H1 (cell line): ENCODE data around the gene S100A13. TPM values are rescaled to one million over a fixed set of nuclear protein-coding genes. Genes with fewer than 3 reads are reported as not detected.

ENCODE experiments used
- CTCF ChIA-PET: fragments of 300-600 bp; sonication (Branson Sonifier 250); formaldehyde crosslinking; loops from one replicate; lab custom pipeline; 2021; ENCODE audit not compliant: partially characterized antibody; lab: Charles Lee
- POLR2A ChIA-PET: fragments of 300-600 bp; sonication (Branson Sonifier 250); formaldehyde crosslinking; loops from one replicate; lab custom pipeline; 2021; ENCODE audit warnings: inconsistent platforms; ENCODE audit not compliant: partially characterized antibody; lab: Charles Lee
- DNase-seq, 2 experiments: peaks; one replicate each; pipeline versions ENCODE4 v3.0.0 to v3.0.0-alpha.2; 2010 to 2022; ENCODE audit warnings: low spot score in 2 of 2, low read depth in 1 of 2, mixed read lengths in 1 of 2
- FAIRE-seq: peaks from 2 replicates; lab custom pipeline; 2011; peaks lifted over from hg19 to GRCh38; lab: Jason Lieb, UNC
- H2AFZ ChIP-seq: 2 replicates; pipeline ENCODE4 v1.8.1; 2012; ENCODE audit warnings: low read length, inconsistent platforms
- H2AK5ac ChIP-seq: 2 replicates; pipeline ENCODE4 v1.6.1; 2013; ENCODE audit warnings: low read depth, low read length
- H2BK120ac ChIP-seq: replicated peaks from 2 replicates; pipeline ENCODE3; 2013; ENCODE audit warnings: low read depth, low read length, inconsistent platforms
- H2BK12ac ChIP-seq: 2 replicates; pipeline ENCODE4 v1.6.1; 2013; ENCODE audit warnings: low read depth, low read length
- H2BK15ac ChIP-seq: 2 replicates; pipeline ENCODE4 v1.6.1; 2013; ENCODE audit warnings: low read length
- H2BK20ac ChIP-seq: 2 replicates; pipeline ENCODE4 v1.6.1; 2013; ENCODE audit warnings: low read length
- H2BK5ac ChIP-seq: 2 replicates; pipeline ENCODE4 v1.6.1; 2013; ENCODE audit warnings: low read depth, low read length
- H3K14ac ChIP-seq: 2 replicates; pipeline ENCODE4 v1.6.1; 2013; ENCODE audit warnings: inconsistent platforms; ENCODE audit not compliant: insufficient read length
- H3K18ac ChIP-seq: 2 replicates; pipeline ENCODE4 v1.6.1; 2013; ENCODE audit warnings: low read length; ENCODE audit errors: extremely low read depth
- H3K23ac ChIP-seq: 2 replicates; pipeline ENCODE4 v1.6.1; 2013; ENCODE audit warnings: inconsistent platforms; ENCODE audit not compliant: insufficient read length
- H3K23me2 ChIP-seq: 2 replicates; pipeline ENCODE4 v1.6.1; 2013; ENCODE audit warnings: low read depth, low read length
- H3K27ac ChIP-seq: 2 replicates; pipeline ENCODE4 v1.6.1; 2011; ENCODE audit warnings: low read depth, low read length, inconsistent platforms
- H3K27me3 ChIP-seq, 4 experiments: replicated peaks in 1 of 4; 1 replicate in 1 of 4; 2 replicates in 3 of 4; pipeline versions ENCODE4 v1.6.1 to v1.8.1; 2011 to 2013; ENCODE audit warnings: low read length in 3 of 4, mild to moderate bottlenecking in 3 of 4, inconsistent platforms in 2 of 4, mixed read lengths in 2 of 4, moderate library complexity in 1 of 4; ENCODE audit not compliant: control insufficient read depth in 3 of 4, insufficient read depth in 3 of 4; ENCODE audit errors: extremely low read depth in 1 of 4
- H3K36me3 ChIP-seq, 4 experiments: 2 replicates each; pipeline versions ENCODE4 v1.6.1 to v1.8.1; 2011 to 2013; ENCODE audit warnings: mild to moderate bottlenecking in 4 of 4, low read length in 3 of 4, moderate library complexity in 2 of 4, control low read depth in 1 of 4, inconsistent platforms in 1 of 4; ENCODE audit not compliant: insufficient read depth in 4 of 4, control insufficient read depth in 2 of 4
- H3K4ac ChIP-seq: replicated peaks from 2 replicates; pipeline ENCODE3; 2013; ENCODE audit warnings: low read length, low read depth, mixed read lengths, inconsistent platforms; ENCODE audit not compliant: insufficient read length
- H3K4me1 ChIP-seq, 4 experiments: replicated peaks in 1 of 4; 1 replicate in 1 of 4; 2 replicates in 3 of 4; pipeline versions ENCODE4 v1.6.1 to v1.8.1; 2011 to 2013; ENCODE audit warnings: low read length in 3 of 4, inconsistent platforms in 2 of 4, mixed read lengths in 1 of 4; ENCODE audit not compliant: insufficient read depth in 4 of 4, control insufficient read depth in 3 of 4
- H3K4me2 ChIP-seq, 2 experiments: 2 replicates each; pipeline versions ENCODE4 v1.6.1 to v1.8.1; 2011 to 2013; ENCODE audit warnings: low read depth in 2 of 2, low read length in 2 of 2, control low read depth in 1 of 2, inconsistent platforms in 1 of 2, mild to moderate bottlenecking in 1 of 2; ENCODE audit not compliant: insufficient read depth in 1 of 2
- H3K4me3 ChIP-seq, 4 experiments: fragments of 200-600, 300-600 bp in 1 of 4; sonication (generic), shearing (Covaris generic), sonication (Bioruptor Twin) in 1 of 4; 2 replicates each; pipeline versions ENCODE4 v1.5.1 to v1.8.1; 2011 to 2016; ENCODE audit warnings: low read length in 4 of 4, low read depth in 3 of 4, control low read depth in 2 of 4, inconsistent platforms in 2 of 4, mild to moderate bottlenecking in 2 of 4, mixed read lengths in 1 of 4, moderate library complexity in 1 of 4; ENCODE audit not compliant: insufficient read depth in 2 of 4; ENCODE audit errors: extremely low read depth in 1 of 4
- H3K56ac ChIP-seq: replicated peaks from 2 replicates; pipeline ENCODE3; 2013; ENCODE audit warnings: low read depth, mild to moderate bottlenecking, mixed read lengths, low read length, inconsistent platforms; ENCODE audit not compliant: insufficient read length
- H3K79me1 ChIP-seq: 2 replicates; pipeline ENCODE4 v1.6.1; 2013; ENCODE audit warnings: low read depth, low read length, control low read depth
- H3K79me2 ChIP-seq, 2 experiments: 2 replicates each; pipeline versions ENCODE4 v1.6.1 to v1.8.1; 2012 to 2013; ENCODE audit warnings: low read length in 2 of 2, mild to moderate bottlenecking in 2 of 2, inconsistent platforms in 1 of 2; ENCODE audit not compliant: insufficient read depth in 2 of 2, control insufficient read depth in 1 of 2
- H3K9ac ChIP-seq, 4 experiments: replicated peaks in 1 of 4; 1 replicate in 1 of 4; 2 replicates in 3 of 4; pipeline versions ENCODE4 v1.6.1 to v1.8.1; 2011 to 2013; ENCODE audit warnings: low read depth in 3 of 4, low read length in 3 of 4, control low read depth in 2 of 4, mild to moderate bottlenecking in 2 of 4, moderate library complexity in 2 of 4, inconsistent platforms in 1 of 4; ENCODE audit errors: extremely low read depth in 1 of 4
- H3K9me3 ChIP-seq, 2 experiments: 2 replicates each; pipeline versions ENCODE4 v1.6.1 to v1.8.1; 2012 to 2013; ENCODE audit warnings: mild to moderate bottlenecking in 2 of 2, moderate library complexity in 2 of 2, control low read depth in 1 of 2, inconsistent platforms in 1 of 2, low read depth in 1 of 2, low read length in 1 of 2, mixed read lengths in 1 of 2; ENCODE audit not compliant: insufficient read depth in 2 of 2
- H4K20me1 ChIP-seq, 2 experiments: replicated peaks in 1 of 2; 2 replicates each; pipeline versions ENCODE3 to v1.8.1; 2011 to 2013; ENCODE audit warnings: inconsistent platforms in 2 of 2, low read length in 2 of 2, mild to moderate bottlenecking in 1 of 2; ENCODE audit not compliant: insufficient read depth in 2 of 2, control insufficient read depth in 1 of 2
- H4K5ac ChIP-seq: 2 replicates; pipeline ENCODE4 v1.6.1; 2013; ENCODE audit warnings: low read length, low read depth, mixed read lengths, inconsistent platforms; ENCODE audit not compliant: insufficient read length
- H4K8ac ChIP-seq: 2 replicates; pipeline ENCODE4 v1.8.0; 2013; ENCODE audit warnings: mild to moderate bottlenecking, moderate library complexity, low read length, inconsistent platforms; ENCODE audit not compliant: insufficient read depth; ENCODE audit errors: extremely low read depth
- H4K91ac ChIP-seq: replicated peaks from 2 replicates; pipeline ENCODE3; 2013; ENCODE audit warnings: low read length, mixed read lengths, inconsistent platforms; ENCODE audit not compliant: insufficient read length
- CTBP2 ChIP-seq: IDR thresholded peaks from 2 replicates; pipeline ENCODE4 v1.7.0; 2011; ENCODE audit warnings: borderline replicate concordance, mild to moderate bottlenecking, moderate library complexity, mixed read lengths, low read length; ENCODE audit not compliant: insufficient read depth, insufficient read length
- JUND ChIP-seq: IDR thresholded peaks from 2 replicates; pipeline ENCODE4 v1.6.1; 2011; ENCODE audit warnings: mild to moderate bottlenecking, improper control_type of control experiment, low read length
- PHF8 ChIP-seq: fragments of 200-600 bp; sonication (generic); conservative IDR thresholded peaks from 2 replicates; pipeline ENCODE4 v1.7.1; 2012; ENCODE audit warnings: low read depth, mild to moderate bottlenecking, inconsistent platforms, low read length, moderate library complexity
- POU5F1 ChIP-seq: IDR thresholded peaks from 2 replicates; pipeline ENCODE4 v1.6.1; 2011; ENCODE audit warnings: low read depth, mild to moderate bottlenecking, low read length, moderate library complexity
- SIX5 ChIP-seq: IDR thresholded peaks from 2 replicates; pipeline ENCODE4 v1.6.1; 2011; ENCODE audit warnings: mild to moderate bottlenecking, low read depth, low read length
- WGBS, 2 experiments: shearing (Covaris generic) in 1 of 2; methylation state at CpG; one replicate each; pipeline versions ENCODE4 v1.1.6 to v1.1.7; 2013 to 2015; ENCODE audit warnings: low lambda C conversion rate in 2 of 2, mixed read lengths in 2 of 2, inconsistent platforms in 1 of 2, low coverage in 1 of 2, missing lambda C conversion rate in 1 of 2; ENCODE audit not compliant: insufficient replicate concordance in 2 of 2, insufficient coverage in 1 of 2, insufficient read length in 1 of 2; ENCODE audit errors: extremely low coverage in 1 of 2, missing lambda C conversion rate in 1 of 2; 5-methylcytosine and 5-hydroxymethylcytosine counted together
- polyA plus RNA-seq, 7 experiments: library from polyadenylated mRNA; depleted of rRNA in 3 of 7; stranded (reverse) in 5 of 7; unstranded in 2 of 7; fragments of >200 nt in 5 of 7; fragments of 200-250 nt in 2 of 7; gene quantifications; 1 replicate in 5 of 7; 2 replicates in 1 of 7; 4 replicates in 1 of 7; pipeline versions ENCODE4 v1.2.1 to v1.2.3, GENCODE V29; 2011 to 2013; ENCODE audit warnings: missing spikeins in 2 of 7, mixed read lengths in 2 of 7
- total RNA-seq: library from RNA; stranded (reverse); fragmentation: NEBNext Ultra II Directional; extraction: Animal tissue kit (Norgen Biotek cat#: 25700); gene quantifications from 2 replicates; pipeline ENCODE4 v1.2.1, GENCODE V29; 2021

The S100A13 gene
- total and polyA plus RNA-seq, 2 of the 8 experiments (the other 6 are each of a cell fraction or from before 2014, with no cell fraction given): 63.6 to 127 TPM

DNA sequence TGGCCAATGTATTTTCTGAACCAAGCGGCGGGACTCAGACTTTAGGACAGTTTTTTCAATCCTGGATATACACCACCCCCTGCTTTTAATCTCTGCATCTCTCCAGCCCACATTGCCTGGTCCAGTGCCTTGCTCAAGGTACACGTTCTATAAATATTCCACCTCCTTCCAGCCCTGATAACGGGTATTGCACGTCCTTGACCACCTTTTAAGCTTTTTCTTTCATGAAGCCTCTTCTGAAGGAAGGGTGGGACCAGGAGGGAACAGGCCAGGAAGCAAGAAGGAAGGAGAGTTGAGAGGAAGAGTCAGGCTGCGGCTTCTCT, 17.8 kb downstream of the S100A13 start:
- H3K9ac ChIP-seq: no peak overlapping the region
- no peak overlapping the region for H4K5ac ChIP-seq

More for the DNA sequence above, 17.8 kb downstream of the S100A13 start:
- Histone ChIP-seq H3K56ac (no peak overlapping the region), H4K20me1 (no peaks in the 10 kb centered on the region), H2AFZ (no peak overlapping the region), H3K27ac (no peak overlapping the region), H3K23me2 (peaks cover 3% of the 10 kb centered on the region; the same call in 1 of the 2 replicates), H2BK5ac (no peak overlapping the region; the same call in 1 of the 2 replicates), H2BK20ac (no peak overlapping the region), H2BK12ac (peak overlapping the region; percentile 92; the same call in 1 of the 2 replicates), H2BK120ac (no peak overlapping the region), H3K23ac (no peak overlapping the region), H3K79me2 (no peaks in the 10 kb centered on the region), H3K27me3 (no peaks in the 10 kb centered on the region; a peak in 1 of 7 replicates), H4K8ac (no peak overlapping the region), H3K18ac (no peak overlapping the region)
- FAIRE-seq (no peak), DNase-seq (no peak)
- ChIA-PET CTCF (interaction anchor here (0.9 to 15.9 kb wide), 4 partner anchors 18 to 76 kb away, joined by 3 to 224 read pairs (median 5); partner anchors contain the start of gene S100A13), POLR2A (interaction anchor here (0.6 to 15.3 kb wide), 2 partner anchors 19 to 166 kb away, joined by 3 to 261 read pairs; partner anchors contain the start of genes CHTOP, S100A1, S100A13 and SLC27A3)
- TF ChIP-seq SIX5 (no peak), PHF8 (no peak), CTBP2 (no peak), JUND (no peak), POU5F1 (no peak)
- TF ChIP-seq, all 59 proteins: peak for 0
- Histone ChIP-seq H2AK5ac (no peak overlapping the region), H3K4me2 (no peak overlapping the region), H3K36me3 (no peaks in the 10 kb centered on the region), H3K14ac (no peak overlapping the region), H3K4me1 (peaks cover 0 to 35% (median 21%) of the 10 kb centered on the region in 4 experiments; a peak in 6 of 7 replicates), H3K4me3 (no peak overlapping the region), H4K91ac (no peak overlapping the region), H3K9me3 (no peaks in the 10 kb centered on the region), H3K79me1 (no peaks in the 10 kb centered on the region), H3K4ac (no peak overlapping the region), H2BK15ac (peak overlapping the region; percentile 36)
- 94% methylated on average over 6 of the region's 6 CpGs; no CpG with 5 or more reads in 1 of the 2 experiments for WGBS, 2 experiments
